OCI-LY3 (cell line): ENCODE measurements around the gene FAP.

Experiments
- H2AFZ ChIP-seq: fragments of 200-600, 300-600 bp; shearing (Covaris generic); 2 replicates; pipeline ENCODE4 v1.6.0; 2014; ENCODE audit warnings: antibody characterized with exemption, low read depth, low read length
- H3K27ac ChIP-seq: fragments of 200-600, 300-600 bp; sonication (generic); 2 replicates; pipeline ENCODE4 v1.5.1; 2014; ENCODE audit warnings: mild to moderate bottlenecking, low read length, moderate library complexity, mixed read lengths
- H3K27me3 ChIP-seq: fragments of 200-600, 300-600 bp; sonication (generic); 2 replicates; pipeline ENCODE4 v1.6.1; 2014; ENCODE audit warnings: low read depth, low read length, mixed read lengths
- H3K36me3 ChIP-seq: fragments of 200-600, 300-600 bp; sonication (generic); replicated peaks from 2 replicates; pipeline ENCODE3; 2014; ENCODE audit warnings: low read depth, low read length, mixed read lengths
- H3K4me1 ChIP-seq: fragments of 300-600, 200-600 bp; sonication (generic); 2 replicates; pipeline ENCODE4 v1.6.1; 2014; ENCODE audit warnings: low read length, mixed read lengths
- H3K4me2 ChIP-seq: fragments of 200-600, 300-600 bp; sonication (generic); 2 replicates; pipeline ENCODE4 v1.6.1; 2014; ENCODE audit warnings: low read length, mixed read lengths
- H3K4me3 ChIP-seq: fragments of 300-600, 200-600 bp; sonication (generic); 2 replicates; pipeline ENCODE4 v1.5.1; 2014; ENCODE audit warnings: antibody characterized with exemption, mild to moderate bottlenecking, low read length, moderate library complexity
- H3K79me2 ChIP-seq: fragments of 300-600, 200-600 bp; shearing (Covaris generic); 2 replicates; pipeline ENCODE4 v1.6.1; 2014; ENCODE audit warnings: mild to moderate bottlenecking, low read length, mixed read lengths
- H3K9ac ChIP-seq: fragments of 300-600, 200-600 bp; shearing (Covaris generic); 2 replicates; pipeline ENCODE4 v1.6.0; 2014; ENCODE audit warnings: mild to moderate bottlenecking, low read length, moderate library complexity
- H3K9me3 ChIP-seq: fragments of 200-600, 300-600 bp; shearing (Covaris generic); 2 replicates; pipeline ENCODE4 v1.6.1; 2014; ENCODE audit warnings: low read length, mixed read lengths; ENCODE audit not compliant: insufficient read depth
- H4K20me1 ChIP-seq: fragments of 200-600, 300-600 bp; sonication (generic); 2 replicates; pipeline ENCODE4 v1.6.1; 2016; ENCODE audit warnings: low read length, mixed read lengths; ENCODE audit not compliant: insufficient read depth
- EZH2phosphoT487 ChIP-seq: fragments of 200-600 bp; shearing (Covaris generic); IDR thresholded peaks from 2 replicates; pipeline ENCODE4 v1.6.1; 2018; ENCODE audit warnings: antibody characterized with exemption, mixed run types, low read depth
- TF ChIP-seq, protein P1 (sequence below): fragments of 200-600, 300-600 bp; sonication (generic); IDR thresholded peaks from 2 replicates; pipeline ENCODE4 v1.5.1; 2014; ENCODE audit warnings: antibody characterized with exemption, low read length, low read depth

FAP gene

DNA sequence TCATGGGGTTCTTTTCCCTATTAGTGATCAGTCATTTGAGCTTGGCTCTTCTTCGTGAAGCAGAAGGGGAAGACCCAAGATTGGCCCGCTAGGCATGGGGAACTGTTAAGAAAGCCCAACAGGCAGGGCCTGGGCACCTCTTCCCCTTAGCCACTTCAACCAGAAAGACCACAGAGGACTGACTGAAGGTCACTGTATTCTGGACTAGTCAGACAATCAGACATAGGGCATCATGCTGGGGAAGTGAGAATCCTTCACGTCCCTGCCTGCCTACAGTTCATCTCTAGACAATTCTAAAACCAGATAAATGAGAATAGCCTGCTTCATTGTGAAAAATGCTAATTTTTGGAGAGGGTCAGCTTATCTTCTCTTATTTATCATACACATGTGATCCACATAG, 28.1 kb downstream of the FAP start:
- H3K9ac ChIP-seq, result no peak overlapping the region
- peak overlapping the region; percentile 31 for H3K27ac ChIP-seq
- peaks cover 13% of the 10 kb centered on the region for H3K4me1 ChIP-seq
- H3K9me3 ChIP-seq, result no peaks in the 10 kb centered on the region
- peak overlapping the region; percentile 25 for H3K4me2 ChIP-seq
- H3K4me3 ChIP-seq, result no peak overlapping the region
- H3K27me3 ChIP-seq, result no peaks in the 10 kb centered on the region
- no peaks in the 10 kb centered on the region for H3K36me3 ChIP-seq
- H3K79me2 ChIP-seq, result no peaks in the 10 kb centered on the region
- TF ChIP-seq, protein P1, sequence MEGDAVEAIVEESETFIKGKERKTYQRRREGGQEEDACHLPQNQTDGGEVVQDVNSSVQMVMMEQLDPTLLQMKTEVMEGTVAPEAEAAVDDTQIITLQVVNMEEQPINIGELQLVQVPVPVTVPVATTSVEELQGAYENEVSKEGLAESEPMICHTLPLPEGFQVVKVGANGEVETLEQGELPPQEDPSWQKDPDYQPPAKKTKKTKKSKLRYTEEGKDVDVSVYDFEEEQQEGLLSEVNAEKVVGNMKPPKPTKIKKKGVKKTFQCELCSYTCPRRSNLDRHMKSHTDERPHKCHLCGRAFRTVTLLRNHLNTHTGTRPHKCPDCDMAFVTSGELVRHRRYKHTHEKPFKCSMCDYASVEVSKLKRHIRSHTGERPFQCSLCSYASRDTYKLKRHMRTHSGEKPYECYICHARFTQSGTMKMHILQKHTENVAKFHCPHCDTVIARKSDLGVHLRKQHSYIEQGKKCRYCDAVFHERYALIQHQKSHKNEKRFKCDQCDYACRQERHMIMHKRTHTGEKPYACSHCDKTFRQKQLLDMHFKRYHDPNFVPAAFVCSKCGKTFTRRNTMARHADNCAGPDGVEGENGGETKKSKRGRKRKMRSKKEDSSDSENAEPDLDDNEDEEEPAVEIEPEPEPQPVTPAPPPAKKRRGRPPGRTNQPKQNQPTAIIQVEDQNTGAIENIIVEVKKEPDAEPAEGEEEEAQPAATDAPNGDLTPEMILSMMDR, result no peak
- TF ChIP-seq EZH2phosphoT487, result no peak
- H2AFZ ChIP-seq, result no peak overlapping the region
- H4K20me1 ChIP-seq, result no peaks in the 10 kb centered on the region

DNA sequence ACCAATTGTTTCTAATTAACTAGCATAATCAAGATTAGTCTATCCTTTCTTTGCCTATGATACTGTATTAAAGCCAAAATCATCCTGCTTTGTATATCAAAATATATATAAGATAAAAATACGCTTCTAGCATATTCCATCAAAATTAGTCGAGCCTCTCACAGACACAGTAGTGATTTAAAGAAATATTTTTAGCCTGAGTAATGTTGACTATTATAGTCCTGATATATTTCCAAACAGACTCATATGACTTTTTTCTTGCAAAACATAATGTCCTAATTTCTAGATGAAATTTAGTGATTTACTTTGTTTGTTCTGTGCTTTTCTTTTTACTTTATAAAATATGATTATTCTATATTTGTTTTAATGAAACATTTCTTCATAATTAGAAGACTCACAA, 30.9 kb downstream of the FAP start:
- H3K9ac ChIP-seq, result no peak overlapping the region
- no peak overlapping the region for H2AFZ ChIP-seq
- H3K27me3 ChIP-seq, result no peaks in the 10 kb centered on the region
- no peaks in the 10 kb centered on the region for H3K36me3 ChIP-seq
- no peak overlapping the region for H3K4me2 ChIP-seq
- TF ChIP-seq, protein P1, result no peak
- no peak for TF ChIP-seq EZH2phosphoT487
- H3K9me3 ChIP-seq, result no peaks in the 10 kb centered on the region
- no peak overlapping the region for H3K4me3 ChIP-seq
- H4K20me1 ChIP-seq, result no peaks in the 10 kb centered on the region
- no peaks in the 10 kb centered on the region for H3K79me2 ChIP-seq
- peaks cover 13% of the 10 kb centered on the region for H3K4me1 ChIP-seq
- no peak overlapping the region for H3K27ac ChIP-seq

DNA sequence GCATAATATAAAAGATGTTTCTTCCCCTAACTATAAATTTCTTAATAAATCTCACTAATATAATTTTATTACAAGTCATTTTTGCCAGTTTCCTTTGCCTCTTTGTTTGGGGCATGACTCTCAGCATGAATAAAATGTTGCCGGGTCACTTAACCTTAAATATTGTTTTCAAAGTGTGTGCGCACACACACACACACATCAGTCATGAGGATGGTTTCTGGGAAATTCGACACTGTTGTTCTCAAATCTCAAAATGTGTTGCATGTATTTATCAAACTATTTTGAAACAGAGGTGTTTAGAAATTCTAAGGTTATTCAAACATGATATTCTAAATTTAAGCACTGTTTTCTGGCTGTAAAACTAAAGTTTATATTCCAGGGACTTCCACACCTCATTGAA, 31.5 kb downstream of the FAP start:
- Histone ChIP-seq H3K4me2 (no peak overlapping the region), H3K9me3 (no peaks in the 10 kb centered on the region), H3K4me3 (no peak overlapping the region), H3K27ac (no peak overlapping the region), H3K9ac (no peak overlapping the region), H3K4me1 (peaks cover 13% of the 10 kb centered on the region), H4K20me1 (no peaks in the 10 kb centered on the region), H2AFZ (no peak overlapping the region), H3K79me2 (no peaks in the 10 kb centered on the region), H3K36me3 (no peaks in the 10 kb centered on the region), H3K27me3 (no peaks in the 10 kb centered on the region)
- no peak for TF ChIP-seq EZH2phosphoT487
- TF ChIP-seq, protein P1, result no peak

DNA sequence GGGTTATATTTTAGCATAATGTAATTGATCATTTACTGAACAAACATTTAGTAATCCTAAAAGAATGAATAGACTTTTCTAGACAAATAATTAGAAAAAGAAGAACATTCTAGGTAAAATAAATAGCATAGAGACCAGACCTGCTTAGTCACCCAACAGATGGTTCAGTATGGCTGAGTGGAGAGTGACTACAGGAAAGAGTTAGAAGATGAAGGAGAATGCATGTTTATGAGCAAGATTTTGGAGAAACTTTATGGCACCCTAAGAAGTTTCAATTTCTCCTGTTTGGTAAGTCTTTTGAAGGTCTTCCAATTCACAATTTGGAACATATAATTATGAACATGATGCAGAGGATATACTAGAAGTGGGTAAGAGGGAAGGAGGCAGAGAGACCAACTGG, 32.9 kb downstream of the FAP start:
- H2AFZ ChIP-seq, result no peak overlapping the region
- no peak overlapping the region for H3K27ac ChIP-seq
- H3K79me2 ChIP-seq, result no peaks in the 10 kb centered on the region
- no peaks in the 10 kb centered on the region for H3K36me3 ChIP-seq
- H3K9me3 ChIP-seq, result no peaks in the 10 kb centered on the region
- no peak overlapping the region for H3K9ac ChIP-seq
- no peak for TF ChIP-seq EZH2phosphoT487
- TF ChIP-seq, protein P1, result no peak
- H4K20me1 ChIP-seq, result no peaks in the 10 kb centered on the region
- no peak overlapping the region for H3K4me3 ChIP-seq
- H3K4me2 ChIP-seq, result no peak overlapping the region
- H3K27me3 ChIP-seq, result no peaks in the 10 kb centered on the region
- peaks cover 9% of the 10 kb centered on the region for H3K4me1 ChIP-seq
